ENCODE data around the gene HOXB6. TPM values are rescaled to one million over a fixed set of nuclear protein-coding genes. Genes with fewer than 3 reads are reported as not detected.

The HOXB6 gene
- total RNA-seq, 1 donor from 2014 or later = 1.9 TPM

- Mint-ChIP-seq H3K27ac (ENCODE audit: unreplicated experiment) (peak overlapping the region; percentile 67), H3K4me3 (ENCODE audit: unreplicated experiment) (peak overlapping the region; percentile 88), H3K36me3 (ENCODE audit: low read depth, unreplicated experiment) (peaks cover 6% of the 10 kb centered on the region), H3K9me3 (ENCODE audit: unreplicated experiment) (no peaks in the 10 kb centered on the region), H3K27me3 (ENCODE audit: unreplicated experiment) (peaks cover 20% of the 10 kb centered on the region), H3K4me1 (ENCODE audit: unreplicated experiment) (peaks cover 50% of the 10 kb centered on the region)
- no peak for TF ChIP-seq CTCF (IDR thresholded peaks at IDR 0.05; ENCODE audit: unreplicated experiment)
- DNase-seq (ENCODE audit: low spot score) = no peak
Observed at GRCh38 chr17:48567646-48568354, 37.0 kb downstream of the HOXB6 start.

- no peak for DNase-seq (ENCODE audit: low spot score)
- Mint-ChIP-seq H3K4me1 (ENCODE audit: unreplicated experiment) (peaks cover 53% of the 10 kb centered on the region), H3K27ac (ENCODE audit: unreplicated experiment) (no peak overlapping the region), H3K9me3 (ENCODE audit: unreplicated experiment) (no peaks in the 10 kb centered on the region), H3K36me3 (ENCODE audit: low read depth, unreplicated experiment) (peaks cover 6% of the 10 kb centered on the region), H3K27me3 (ENCODE audit: unreplicated experiment) (peaks cover 23% of the 10 kb centered on the region), H3K4me3 (ENCODE audit: unreplicated experiment) (no peak overlapping the region)
- TF ChIP-seq CTCF (IDR thresholded peaks at IDR 0.05; ENCODE audit: unreplicated experiment) = no peak
Observed at GRCh38 chr17:48567209-48567608, 37.6 kb downstream of the HOXB6 start.

- Mint-ChIP-seq H3K27me3 (ENCODE audit: unreplicated experiment) (peaks cover 19% of the 10 kb centered on the region), H3K4me1 (ENCODE audit: unreplicated experiment) (peaks cover 52% of the 10 kb centered on the region), H3K4me3 (ENCODE audit: unreplicated experiment) (no peak overlapping the region)
Observed at GRCh38 chr17:48566717-48567116, 38.1 kb downstream of the HOXB6 start.

GRCh38 chr17:48565925-48566710 lies 38.7 kb downstream of the HOXB6 start:
- Mint-ChIP-seq H3K36me3 (ENCODE audit: low read depth, unreplicated experiment) (peaks cover 5% of the 10 kb centered on the region), H3K4me3 (ENCODE audit: unreplicated experiment) (no peak overlapping the region), H3K27me3 (ENCODE audit: unreplicated experiment) (peaks cover 19% of the 10 kb centered on the region), H3K4me1 (ENCODE audit: unreplicated experiment) (peaks cover 52% of the 10 kb centered on the region), H3K9me3 (ENCODE audit: unreplicated experiment) (no peaks in the 10 kb centered on the region), H3K27ac (ENCODE audit: unreplicated experiment) (no peak overlapping the region)
- DNase-seq (ENCODE audit: low spot score) = no peak
- TF ChIP-seq CTCF (IDR thresholded peaks at IDR 0.05; ENCODE audit: unreplicated experiment) = no peak

More at GRCh38 chr17:48566717-48567116, 38.1 kb downstream of the HOXB6 start:
- Mint-ChIP-seq H3K27ac (ENCODE audit: unreplicated experiment) (no peak overlapping the region), H3K9me3 (ENCODE audit: unreplicated experiment) (no peaks in the 10 kb centered on the region), H3K36me3 (ENCODE audit: low read depth, unreplicated experiment) (peaks cover 5% of the 10 kb centered on the region)
- DNase-seq (ENCODE audit: low spot score) = no peak
- no peak for TF ChIP-seq CTCF (IDR thresholded peaks at IDR 0.05; ENCODE audit: unreplicated experiment)

All from endothelial cell (in vitro differentiated cells).